Stomach (tissue), 4 donors: ENCODE results near the gene TBC1D9B.

Experiments used
- CTCF ChIP-seq, 7 experiments: fragments of 450-650 bp in 4 of 7; fragments of 200-600 bp in 3 of 7; sonication (generic) in 3 of 7; IDR thresholded peaks; one replicate each; pipeline ENCODE4 v1.5.1; 2016 to 2019; ENCODE audit warnings: antibody characterized with exemption in 7 of 7, control low read depth in 2 of 7, mild to moderate bottlenecking in 1 of 7
- EP300 ChIP-seq: sonication (generic); formaldehyde crosslinking; IDR thresholded peaks from one replicate; pipeline ENCODE4 v1.6.1; 2017; ENCODE audit warnings: antibody characterized with exemption
- POLR2A ChIP-seq, 4 donors: fragments of 450-650 bp; IDR thresholded peaks; one replicate each; pipeline ENCODE4 v1.6.1; 2016; ENCODE audit warnings: antibody characterized with exemption in 4 of 4, control low read depth in 2 of 4, mild to moderate bottlenecking in 1 of 4, moderate library complexity in 1 of 4

GRCh38 chr5:179879690-179880010 is 28.0 kb downstream of the TBC1D9B start:
- TF ChIP-seq CTCF (IDR thresholded peaks at IDR 0.05) (no peak), POLR2A (IDR thresholded peaks at IDR 0.05) (no peak), EP300 (no peak)
